ENCODE results near the gene GGCX.

Gene GGCX

DNA sequence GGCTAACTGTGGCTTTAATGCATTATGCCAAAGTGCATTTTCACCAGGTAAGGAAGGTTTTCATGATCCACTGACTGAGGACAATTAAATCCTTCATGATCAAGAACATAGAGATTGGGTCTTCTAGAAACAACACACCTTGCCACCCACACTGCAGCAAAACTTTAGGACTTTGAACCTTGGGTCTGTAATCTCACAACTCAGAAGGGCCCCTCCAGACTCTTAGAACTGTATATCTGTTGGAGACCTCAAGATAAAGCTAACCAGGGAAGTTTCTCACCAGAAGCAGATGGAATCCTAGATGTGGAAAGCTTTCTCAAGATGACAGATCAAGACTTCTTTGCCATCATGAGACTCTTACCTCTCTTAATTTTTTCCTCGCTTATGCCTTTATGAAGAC, 64.9 kb downstream of the GGCX start:
- H3K27ac ChIP-seq (ENCODE audit: low read depth, low read length), result no peak overlapping the region
- H3K9me2 ChIP-seq (replicated peaks; ENCODE audit: control insufficient read depth, low read length), result no peaks in the 10 kb centered on the region
- H3K9me3 ChIP-seq (ENCODE audit: control insufficient read depth, insufficient read depth, low read length), result no peaks in the 10 kb centered on the region
- no peaks in the 10 kb centered on the region for H4K20me1 ChIP-seq (ENCODE audit: control insufficient read depth, insufficient read depth, low read depth, low read length)
- no peaks in the 10 kb centered on the region for H3K27me3 ChIP-seq (ENCODE audit: control insufficient read depth, low read length)
- H3K36me3 ChIP-seq (ENCODE audit: control insufficient read depth, low read length), result no peaks in the 10 kb centered on the region
- H3K4me1 ChIP-seq (ENCODE audit: control insufficient read depth, low read length), result no peaks in the 10 kb centered on the region
- no peaks in the 10 kb centered on the region for H3K79me2 ChIP-seq (ENCODE audit: control insufficient read depth, low read length)
- no peak for TF ChIP-seq EZH2phosphoT487 (IDR thresholded peaks at IDR 0.05; ENCODE audit: borderline replicate concordance, low read length)
- TF ChIP-seq, protein P1, sequence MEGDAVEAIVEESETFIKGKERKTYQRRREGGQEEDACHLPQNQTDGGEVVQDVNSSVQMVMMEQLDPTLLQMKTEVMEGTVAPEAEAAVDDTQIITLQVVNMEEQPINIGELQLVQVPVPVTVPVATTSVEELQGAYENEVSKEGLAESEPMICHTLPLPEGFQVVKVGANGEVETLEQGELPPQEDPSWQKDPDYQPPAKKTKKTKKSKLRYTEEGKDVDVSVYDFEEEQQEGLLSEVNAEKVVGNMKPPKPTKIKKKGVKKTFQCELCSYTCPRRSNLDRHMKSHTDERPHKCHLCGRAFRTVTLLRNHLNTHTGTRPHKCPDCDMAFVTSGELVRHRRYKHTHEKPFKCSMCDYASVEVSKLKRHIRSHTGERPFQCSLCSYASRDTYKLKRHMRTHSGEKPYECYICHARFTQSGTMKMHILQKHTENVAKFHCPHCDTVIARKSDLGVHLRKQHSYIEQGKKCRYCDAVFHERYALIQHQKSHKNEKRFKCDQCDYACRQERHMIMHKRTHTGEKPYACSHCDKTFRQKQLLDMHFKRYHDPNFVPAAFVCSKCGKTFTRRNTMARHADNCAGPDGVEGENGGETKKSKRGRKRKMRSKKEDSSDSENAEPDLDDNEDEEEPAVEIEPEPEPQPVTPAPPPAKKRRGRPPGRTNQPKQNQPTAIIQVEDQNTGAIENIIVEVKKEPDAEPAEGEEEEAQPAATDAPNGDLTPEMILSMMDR (IDR thresholded peaks at IDR 0.05; ENCODE audit: low read depth, low read length, poor library complexity, severe bottlenecking), result no peak
- H3K4me2 ChIP-seq (ENCODE audit: low read length), result no peak overlapping the region
- no peaks in the 10 kb centered on the region for H3F3A ChIP-seq (ENCODE audit: control insufficient read depth, insufficient read depth)
- H3K4me3 ChIP-seq (ENCODE audit: low read length), result no peak overlapping the region

Data from DOHH2 (cell line).